DND-41 (cell line): Measurements from ENCODE around the gene CNNM2.

Experiments used
- ATAC-seq: fragments of 200-7000 bp; cut with Tn5 transposase; 3 replicates; pipeline ENCODE4 v1.9.1; 2021; ENCODE audit warnings: low read depth; ENCODE audit not compliant: insufficient read depth
- DNase-seq: peaks from one replicate; pipeline ENCODE4 v3.0.0-alpha.2; 2020
- H2AFZ ChIP-seq: 2 replicates; pipeline ENCODE4 v1.6.0; 2012; ENCODE audit warnings: low read depth, low read length
- H3K27ac ChIP-seq: 2 replicates; pipeline ENCODE4 v1.5.1; 2012; ENCODE audit warnings: low read length, inconsistent platforms
- H3K27me3 ChIP-seq: fragments of 200-600 bp; sonication (generic); 2 replicates; pipeline ENCODE4 v1.6.0; 2012; ENCODE audit warnings: low read length, mild to moderate bottlenecking, inconsistent platforms; ENCODE audit not compliant: insufficient read depth, poor library complexity
- H3K36me3 ChIP-seq: 2 replicates; pipeline ENCODE4 v1.5.1; 2012; ENCODE audit warnings: low read length, inconsistent platforms; ENCODE audit not compliant: insufficient read depth
- H3K4me1 ChIP-seq: 2 replicates; pipeline ENCODE4 v1.5.1; 2012; ENCODE audit warnings: mild to moderate bottlenecking, low read length; ENCODE audit not compliant: insufficient read depth
- H3K4me2 ChIP-seq: 2 replicates; pipeline ENCODE4 v1.6.0; 2012; ENCODE audit warnings: mild to moderate bottlenecking, moderate library complexity, low read length, inconsistent platforms; ENCODE audit not compliant: insufficient read depth
- H3K4me3 ChIP-seq, 2 experiments: fragments of 200-600 bp in 1 of 2; shearing (Covaris generic) in 1 of 2; 2 replicates each; pipeline ENCODE4 v1.5.1; 2012 to 2016; ENCODE audit warnings: inconsistent platforms in 2 of 2, low read length in 2 of 2, mild to moderate bottlenecking in 2 of 2, low read depth in 1 of 2, moderate library complexity in 1 of 2
- H3K79me2 ChIP-seq: 2 replicates; pipeline ENCODE4 v1.6.0; 2012; ENCODE audit warnings: low read length, inconsistent platforms; ENCODE audit not compliant: insufficient read depth
- H3K9ac ChIP-seq: 2 replicates; pipeline ENCODE4 v1.6.0; 2012; ENCODE audit warnings: low read depth, mild to moderate bottlenecking, inconsistent platforms, low read length, moderate library complexity
- H3K9me3 ChIP-seq: 2 replicates; pipeline ENCODE4 v1.5.1; 2012; ENCODE audit warnings: low read length, moderate library complexity, mild to moderate bottlenecking, inconsistent platforms; ENCODE audit not compliant: insufficient read depth, severe bottlenecking
- H4K20me1 ChIP-seq: 2 replicates; pipeline ENCODE4 v1.6.0; 2012; ENCODE audit warnings: low read length; ENCODE audit not compliant: insufficient read depth
- EZH2 ChIP-seq: IDR thresholded peaks from 3 replicates; pipeline ENCODE4 v1.6.1; 2012; ENCODE audit warnings: borderline replicate concordance, low read depth, mild to moderate bottlenecking, moderate library complexity, low read length, inconsistent platforms; ENCODE audit not compliant: severe bottlenecking
- TF ChIP-seq, protein P1 (sequence below): IDR thresholded peaks from 2 replicates; pipeline ENCODE4 v1.5.1; 2012; ENCODE audit warnings: borderline replicate concordance, low read length, moderate library complexity, mild to moderate bottlenecking; ENCODE audit not compliant: poor library complexity, severe bottlenecking; ENCODE audit errors: extremely low read depth

CNNM2 gene

DNA sequence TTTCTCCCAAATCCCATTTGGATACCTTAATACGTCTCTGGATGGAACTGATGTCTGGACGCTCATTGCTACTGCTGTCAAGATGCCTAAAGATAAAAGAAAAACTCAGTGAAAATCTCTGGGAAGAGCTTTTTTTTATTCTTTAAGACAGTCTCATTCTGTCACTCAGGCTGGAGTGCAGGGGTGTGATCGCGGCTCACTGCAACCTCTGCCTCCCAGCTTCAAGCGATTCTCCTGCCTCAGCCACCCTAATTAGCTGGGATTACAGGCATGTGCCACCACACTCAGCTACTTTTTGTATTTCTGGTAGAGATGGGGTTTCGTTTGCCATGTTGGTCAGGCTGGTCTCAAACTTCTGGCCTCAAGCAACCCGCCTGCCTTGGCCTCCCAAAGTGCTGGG lies 172.8 kb downstream of the CNNM2 start:
- H3K4me1 ChIP-seq = no peaks in the 10 kb centered on the region
- H3K79me2 ChIP-seq = no peaks in the 10 kb centered on the region
- no peak for TF ChIP-seq EZH2
- TF ChIP-seq, protein P1, sequence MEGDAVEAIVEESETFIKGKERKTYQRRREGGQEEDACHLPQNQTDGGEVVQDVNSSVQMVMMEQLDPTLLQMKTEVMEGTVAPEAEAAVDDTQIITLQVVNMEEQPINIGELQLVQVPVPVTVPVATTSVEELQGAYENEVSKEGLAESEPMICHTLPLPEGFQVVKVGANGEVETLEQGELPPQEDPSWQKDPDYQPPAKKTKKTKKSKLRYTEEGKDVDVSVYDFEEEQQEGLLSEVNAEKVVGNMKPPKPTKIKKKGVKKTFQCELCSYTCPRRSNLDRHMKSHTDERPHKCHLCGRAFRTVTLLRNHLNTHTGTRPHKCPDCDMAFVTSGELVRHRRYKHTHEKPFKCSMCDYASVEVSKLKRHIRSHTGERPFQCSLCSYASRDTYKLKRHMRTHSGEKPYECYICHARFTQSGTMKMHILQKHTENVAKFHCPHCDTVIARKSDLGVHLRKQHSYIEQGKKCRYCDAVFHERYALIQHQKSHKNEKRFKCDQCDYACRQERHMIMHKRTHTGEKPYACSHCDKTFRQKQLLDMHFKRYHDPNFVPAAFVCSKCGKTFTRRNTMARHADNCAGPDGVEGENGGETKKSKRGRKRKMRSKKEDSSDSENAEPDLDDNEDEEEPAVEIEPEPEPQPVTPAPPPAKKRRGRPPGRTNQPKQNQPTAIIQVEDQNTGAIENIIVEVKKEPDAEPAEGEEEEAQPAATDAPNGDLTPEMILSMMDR = no peak
- no peaks in the 10 kb centered on the region for H3K27me3 ChIP-seq
- no peaks in the 10 kb centered on the region for H3K9me3 ChIP-seq
- no peak overlapping the region for H3K27ac ChIP-seq
- no peak overlapping the region for H3K4me2 ChIP-seq
- H4K20me1 ChIP-seq = no peaks in the 10 kb centered on the region
- DNase-seq (no peak), ATAC-seq (no peak)
- H3K4me3 ChIP-seq = no peak overlapping the region
- no peak overlapping the region for H3K9ac ChIP-seq
- H3K36me3 ChIP-seq = peaks cover 97% of the 10 kb centered on the region
- no peak overlapping the region for H2AFZ ChIP-seq

DNA sequence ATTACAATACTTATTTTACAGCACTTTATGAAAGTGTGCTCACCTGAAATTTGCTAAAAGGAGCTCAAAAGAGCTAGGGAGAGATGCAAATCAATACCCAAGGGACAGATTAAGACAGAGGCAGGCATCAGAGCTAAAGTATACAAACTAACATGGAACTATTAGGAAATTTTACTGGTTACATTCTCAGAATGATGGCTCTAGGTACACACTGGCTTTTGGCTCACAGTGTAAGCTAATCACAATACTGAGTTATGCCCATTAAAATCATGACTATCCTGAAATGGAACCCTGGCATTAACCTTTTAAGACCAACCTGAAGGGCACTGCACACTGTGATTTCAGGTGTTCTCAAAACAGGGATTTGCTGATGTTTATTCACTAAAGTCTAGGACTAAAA lies 176.9 kb downstream of the CNNM2 start:
- TF ChIP-seq, protein P1 = no peak
- no peak for TF ChIP-seq EZH2
- Histone ChIP-seq H3K79me2 (no peaks in the 10 kb centered on the region), H3K4me2 (no peak overlapping the region), H3K27me3 (no peaks in the 10 kb centered on the region), H3K4me1 (no peaks in the 10 kb centered on the region), H3K9me3 (no peaks in the 10 kb centered on the region), H3K4me3 (no peak overlapping the region), H3K36me3 (peaks cover 93% of the 10 kb centered on the region), H4K20me1 (no peaks in the 10 kb centered on the region), H3K9ac (no peak overlapping the region), H2AFZ (no peak overlapping the region), H3K27ac (no peak overlapping the region)
- DNase-seq (no peak), ATAC-seq (no peak)

DNA sequence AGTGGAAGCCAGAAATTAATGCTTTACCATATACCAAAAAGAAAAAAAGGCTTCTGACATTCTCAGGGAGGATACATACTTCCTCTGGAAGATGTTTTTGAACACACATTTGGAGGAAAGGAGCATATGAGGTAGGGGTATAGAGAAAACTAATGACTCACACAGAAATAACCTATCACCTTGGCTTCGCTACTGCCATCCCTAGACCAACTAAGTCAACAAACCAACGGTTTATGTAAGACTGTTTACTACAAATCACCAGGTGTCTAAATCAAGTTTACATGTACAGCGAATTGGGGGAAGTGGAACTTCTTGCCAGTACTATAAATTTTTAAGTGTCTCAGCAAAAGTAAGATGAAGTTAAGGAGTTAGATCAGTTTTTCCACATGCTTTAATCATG lies 178.0 kb downstream of the CNNM2 start:
- H3K9ac ChIP-seq = no peak overlapping the region
- DNase-seq = no peak
- no peaks in the 10 kb centered on the region for H3K9me3 ChIP-seq
- H2AFZ ChIP-seq = no peak overlapping the region
- no peaks in the 10 kb centered on the region for H3K27me3 ChIP-seq
- TF ChIP-seq EZH2 = no peak
- TF ChIP-seq, protein P1 = no peak
- H3K79me2 ChIP-seq = no peaks in the 10 kb centered on the region
- no peaks in the 10 kb centered on the region for H3K4me1 ChIP-seq
- peaks cover 93% of the 10 kb centered on the region for H3K36me3 ChIP-seq
- ATAC-seq = no peak
- no peak overlapping the region for H3K27ac ChIP-seq
- H3K4me2 ChIP-seq = no peak overlapping the region
- H3K4me3 ChIP-seq = no peak overlapping the region
- no peaks in the 10 kb centered on the region for H4K20me1 ChIP-seq

DNA sequence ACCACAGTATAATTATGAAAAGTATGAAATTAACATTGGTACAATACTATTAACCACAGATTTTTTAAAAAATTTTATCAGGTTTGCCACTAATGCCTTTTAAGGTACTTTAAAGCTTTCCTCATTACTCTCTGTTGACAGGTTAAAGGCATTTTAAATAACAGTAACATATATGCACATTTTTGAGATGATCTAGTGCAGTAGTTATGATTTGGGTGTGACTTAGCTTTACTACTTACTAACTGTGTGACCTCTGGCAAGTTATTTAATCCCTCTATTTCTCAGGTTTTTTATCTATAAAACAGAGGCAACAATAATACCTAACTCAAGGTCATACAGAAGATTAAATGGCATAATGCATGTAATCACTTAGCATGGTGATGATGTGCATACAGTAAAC lies 180.1 kb downstream of the CNNM2 start:
- no peak for TF ChIP-seq EZH2
- TF ChIP-seq, protein P1 = no peak
- no peak overlapping the region for H3K4me2 ChIP-seq
- peaks cover 92% of the 10 kb centered on the region for H3K36me3 ChIP-seq
- no peaks in the 10 kb centered on the region for H4K20me1 ChIP-seq
- H3K27ac ChIP-seq = no peak overlapping the region
- H3K4me3 ChIP-seq = no peak overlapping the region
- no peak for ATAC-seq
- H3K9me3 ChIP-seq = no peaks in the 10 kb centered on the region
- H3K9ac ChIP-seq = no peak overlapping the region
- no peaks in the 10 kb centered on the region for H3K4me1 ChIP-seq
- no peak for DNase-seq
- no peak overlapping the region for H2AFZ ChIP-seq
- H3K79me2 ChIP-seq = no peaks in the 10 kb centered on the region
- no peaks in the 10 kb centered on the region for H3K27me3 ChIP-seq
